BJ (cell line): ENCODE measurements around the gene ARHGAP30. TPM values are rescaled to one million over a fixed set of nuclear protein-coding genes. Genes with fewer than 3 reads are reported as not detected.

Experiments
- CTCF ChIA-PET: fragments of 350-600 bp; formaldehyde crosslinking; extraction: SDS; loops from one replicate; lab custom pipeline; 2021; ENCODE audit warnings: antibody characterized with exemption, inconsistent platforms; lab: Yijun Ruan, JAX
- POLR2A ChIA-PET: fragments of 300-600 bp; sonication (Branson Sonifier 250); formaldehyde crosslinking; extraction: SDS; loops from one replicate; lab custom pipeline; 2021; ENCODE audit warnings: antibody characterized with exemption; lab: Charles Lee
- DNase-seq: peaks from one replicate; pipeline ENCODE4 v3.0.0-alpha.2; 2011; ENCODE audit warnings: low read depth
- H3K27me3 ChIP-seq: 2 replicates; pipeline ENCODE4 v1.6.0; 2011; ENCODE audit warnings: low read length; ENCODE audit not compliant: control insufficient read depth, insufficient read depth
- H3K36me3 ChIP-seq: 2 replicates; pipeline ENCODE4 v1.5.1; 2011; ENCODE audit warnings: low read length; ENCODE audit not compliant: control insufficient read depth, insufficient read depth
- H3K4me3 ChIP-seq: 2 replicates; pipeline ENCODE4 v1.5.1; 2011; ENCODE audit warnings: low read depth, mild to moderate bottlenecking, control low read depth, low read length
- polyA plus RNA-seq: library from polyadenylated mRNA; depleted of rRNA; stranded (reverse); fragments of >200 nt; gene quantifications from 2 replicates; pipeline ENCODE4 v1.2.3, GENCODE V29; 2011
- TF ChIP-seq, protein P1 (sequence below): IDR thresholded peaks from 2 replicates; pipeline ENCODE4 v1.5.1; 2011; ENCODE audit warnings: low read depth, mild to moderate bottlenecking, control low read depth, inconsistent platforms, low read length, moderate library complexity; ENCODE audit not compliant: insufficient read depth

Gene ARHGAP30
- polyA plus RNA-seq, 1 experiment = not detected

DNA sequence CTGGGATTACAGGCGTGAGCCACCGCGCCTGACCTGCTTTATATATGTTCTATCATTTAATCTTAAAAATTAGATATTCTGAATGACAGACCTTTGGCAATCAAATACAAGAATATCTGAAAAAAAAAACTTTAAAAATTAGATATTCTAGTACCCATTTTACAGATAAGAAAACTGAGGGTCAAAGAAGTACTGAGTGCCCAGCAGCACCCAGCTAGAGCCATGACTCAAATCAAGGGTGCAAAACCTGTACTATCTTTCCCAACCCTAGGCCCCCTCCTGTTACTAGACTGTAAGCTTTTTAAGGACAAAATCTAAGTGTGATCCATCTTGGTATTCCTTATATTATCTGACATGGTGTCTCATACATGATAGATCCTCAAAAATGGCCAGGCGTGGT lies 8.3 kb downstream of the ARHGAP30 start:
- H3K4me3 ChIP-seq = no peak overlapping the region
- CTCF ChIA-PET = interaction anchor here (1.1 to 1.8 kb wide), 3 partner anchors 10 to 37 kb away, joined by 4 to 5 read pairs (median 5); partner anchors contain the start of genes KLHDC9 and USF1
- TF ChIP-seq, protein P1, sequence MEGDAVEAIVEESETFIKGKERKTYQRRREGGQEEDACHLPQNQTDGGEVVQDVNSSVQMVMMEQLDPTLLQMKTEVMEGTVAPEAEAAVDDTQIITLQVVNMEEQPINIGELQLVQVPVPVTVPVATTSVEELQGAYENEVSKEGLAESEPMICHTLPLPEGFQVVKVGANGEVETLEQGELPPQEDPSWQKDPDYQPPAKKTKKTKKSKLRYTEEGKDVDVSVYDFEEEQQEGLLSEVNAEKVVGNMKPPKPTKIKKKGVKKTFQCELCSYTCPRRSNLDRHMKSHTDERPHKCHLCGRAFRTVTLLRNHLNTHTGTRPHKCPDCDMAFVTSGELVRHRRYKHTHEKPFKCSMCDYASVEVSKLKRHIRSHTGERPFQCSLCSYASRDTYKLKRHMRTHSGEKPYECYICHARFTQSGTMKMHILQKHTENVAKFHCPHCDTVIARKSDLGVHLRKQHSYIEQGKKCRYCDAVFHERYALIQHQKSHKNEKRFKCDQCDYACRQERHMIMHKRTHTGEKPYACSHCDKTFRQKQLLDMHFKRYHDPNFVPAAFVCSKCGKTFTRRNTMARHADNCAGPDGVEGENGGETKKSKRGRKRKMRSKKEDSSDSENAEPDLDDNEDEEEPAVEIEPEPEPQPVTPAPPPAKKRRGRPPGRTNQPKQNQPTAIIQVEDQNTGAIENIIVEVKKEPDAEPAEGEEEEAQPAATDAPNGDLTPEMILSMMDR = no peak
- H3K27me3 ChIP-seq = no peaks in the 10 kb centered on the region; the same call in 1 of the 2 replicates
- DNase-seq = no peak
- no peaks in the 10 kb centered on the region for H3K36me3 ChIP-seq
- POLR2A ChIA-PET = no interaction called here

DNA sequence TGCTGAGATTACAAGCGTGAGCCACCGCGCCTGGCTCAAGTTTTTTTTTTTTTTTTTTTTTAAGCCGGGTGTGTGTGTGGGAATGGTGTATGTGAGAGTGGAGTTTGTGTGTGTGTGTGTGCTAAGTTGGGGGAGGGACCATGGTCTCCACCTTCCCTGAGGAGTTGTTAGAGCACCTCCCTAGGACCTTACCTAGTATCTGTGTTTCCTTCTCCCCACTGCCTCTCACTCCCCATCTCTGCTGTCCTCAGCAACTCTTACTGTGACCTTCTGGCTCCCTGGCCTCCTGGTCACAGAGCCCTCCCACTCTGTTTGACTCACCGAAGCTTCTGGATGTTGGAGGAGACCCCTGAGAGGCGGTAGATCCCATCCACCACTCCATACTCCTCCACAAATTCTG lies 10.4 kb downstream of the ARHGAP30 start:
- TF ChIP-seq, protein P1 = no peak
- CTCF ChIA-PET = interaction anchor here (1.6 to 2.1 kb wide), 2 partner anchors 18 to 38 kb away, joined by 6 to 8 read pairs; no protein-coding TSS in a partner anchor
- POLR2A ChIA-PET = no interaction called here
- Histone ChIP-seq H3K27me3 (no peaks in the 10 kb centered on the region), H3K36me3 (no peaks in the 10 kb centered on the region), H3K4me3 (no peak overlapping the region)
- no peak for DNase-seq

DNA sequence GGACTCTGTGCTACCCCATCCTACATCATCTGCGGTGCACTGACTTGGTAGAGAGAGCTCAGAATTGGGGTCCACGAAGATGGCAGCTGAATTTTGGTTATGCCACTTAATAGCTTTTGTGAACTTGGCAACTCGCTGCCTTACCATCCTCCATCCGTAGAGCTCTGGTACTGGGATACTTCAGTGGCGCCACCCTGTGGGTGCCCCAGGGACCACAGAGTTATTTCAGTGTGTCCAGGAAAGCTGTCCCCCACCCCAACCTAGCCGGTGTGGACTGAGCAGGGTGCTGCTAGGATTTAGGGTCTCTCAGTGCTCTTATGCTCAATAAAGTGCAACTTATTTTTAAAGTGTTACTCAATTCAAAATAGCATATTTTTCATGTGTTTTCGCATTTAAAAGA lies 14.9 kb downstream of the ARHGAP30 start:
- Histone ChIP-seq H3K4me3 (no peak overlapping the region), H3K27me3 (no peaks in the 10 kb centered on the region), H3K36me3 (no peaks in the 10 kb centered on the region)
- CTCF ChIA-PET = interaction anchor here (1.3 to 1.4 kb wide), 2 partner anchors 9 to 12 kb away, joined by 3 to 4 read pairs; partner anchors contain the start of gene USF1
- POLR2A ChIA-PET = interaction anchor here (0.6 kb wide), 1 partner anchor 142 kb away, joined by 3 read pairs; no protein-coding TSS in a partner anchor
- DNase-seq = no peak
- TF ChIP-seq, protein P1 = no peak

DNA sequence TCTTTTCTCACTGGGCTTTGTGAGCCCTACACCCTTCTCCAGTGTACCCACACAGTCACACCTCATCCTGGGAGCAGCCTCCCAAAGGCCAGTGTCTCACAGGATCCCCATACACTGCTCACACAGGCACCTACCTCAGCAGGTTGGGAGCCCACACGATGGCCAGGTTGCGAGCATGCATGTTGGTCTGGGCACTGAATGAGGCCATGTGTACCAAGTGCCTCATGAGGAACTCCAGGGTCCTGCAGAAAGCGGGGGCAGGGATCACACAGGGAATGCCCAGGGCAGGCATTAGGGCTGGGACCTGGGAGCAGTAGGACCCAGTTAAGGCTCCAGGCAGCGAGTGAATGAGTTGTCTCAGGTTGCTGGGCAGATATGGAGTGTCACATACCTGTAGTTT lies 15.5 kb downstream of the ARHGAP30 start:
- ChIA-PET POLR2A (no interaction called here), CTCF (interaction anchor here (1.3 to 1.4 kb wide), 2 partner anchors 8 to 12 kb away, joined by 3 to 4 read pairs; partner anchors contain the start of gene USF1)
- TF ChIP-seq, protein P1 = no peak
- H3K4me3 ChIP-seq = no peak overlapping the region
- DNase-seq = no peak
- no peaks in the 10 kb centered on the region for H3K27me3 ChIP-seq
- no peaks in the 10 kb centered on the region for H3K36me3 ChIP-seq

DNA sequence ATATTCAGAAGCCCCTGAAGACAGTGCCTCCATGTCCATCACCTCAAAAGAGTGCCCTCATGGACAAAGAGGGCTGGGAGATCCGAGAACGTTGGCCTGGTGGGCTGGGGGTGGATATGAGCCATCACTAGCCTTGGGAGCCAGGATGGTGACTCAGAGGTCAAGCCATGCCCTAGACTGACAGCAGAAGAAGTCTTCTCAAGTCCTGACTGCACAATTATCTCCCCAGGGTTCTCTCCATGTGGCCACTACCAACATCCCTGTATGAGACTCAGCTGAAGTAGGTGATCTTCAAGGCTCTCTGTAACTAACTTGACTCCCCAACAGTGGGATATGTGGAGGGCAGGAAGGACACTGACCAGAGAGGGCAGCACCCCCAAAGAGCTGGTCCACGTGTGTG lies 16.8 kb downstream of the ARHGAP30 start:
- Histone ChIP-seq H3K36me3 (no peaks in the 10 kb centered on the region), H3K27me3 (no peaks in the 10 kb centered on the region), H3K4me3 (no peak overlapping the region)
- ChIA-PET CTCF (no interaction called here), POLR2A (no interaction called here)
- TF ChIP-seq, protein P1 = no peak
- no peak for DNase-seq
